Liver (tissue), 9 donors: ENCODE data around the gene SLTM. TPM values are rescaled to one million over a fixed set of nuclear protein-coding genes. Genes with fewer than 3 reads are reported as not detected.
"Not testable (repeated sequence)": the region's sequence is repeated elsewhere in the genome, so short reads cannot be mapped to it uniquely, and the experiment has no call there.

ENCODE experiments used
- DNase-seq: peaks from one replicate; pipeline ENCODE4 v3.0.0-alpha.2; 2017; ENCODE audit warnings: low spot score
- H3K27ac ChIP-seq, 2 donors: one replicate each; pipeline ENCODE4 v1.7.0; 2013; ENCODE audit warnings: inconsistent platforms in 2 of 2, low read length in 2 of 2, control low read depth in 1 of 2, low read depth in 1 of 2, mild to moderate bottlenecking in 1 of 2
- H3K27me3 ChIP-seq, 4 donors: one replicate each; pipeline versions ENCODE4 v1.6.1 to v1.7.0; 2013; ENCODE audit warnings: low read length in 3 of 4, inconsistent platforms in 1 of 4, mild to moderate bottlenecking in 1 of 4, moderate library complexity in 1 of 4; ENCODE audit not compliant: control insufficient read depth in 4 of 4, insufficient read depth in 4 of 4
- H3K36me3 ChIP-seq, 4 donors: one replicate each; pipeline versions ENCODE4 v1.6.1 to v1.7.0; 2013; ENCODE audit warnings: low read length in 3 of 4, mild to moderate bottlenecking in 3 of 4, low read depth in 1 of 4, moderate library complexity in 1 of 4; ENCODE audit not compliant: control insufficient read depth in 4 of 4, insufficient read depth in 3 of 4
- H3K4me1 ChIP-seq, 4 donors: one replicate each; pipeline versions ENCODE4 v1.6.1 to v1.7.0; 2013; ENCODE audit warnings: low read length in 3 of 4, mild to moderate bottlenecking in 3 of 4, moderate library complexity in 1 of 4; ENCODE audit not compliant: control insufficient read depth in 4 of 4, insufficient read depth in 4 of 4
- H3K4me3 ChIP-seq, 3 donors: one replicate each; pipeline versions ENCODE4 v1.6.1 to v1.7.0; 2013; ENCODE audit warnings: low read length in 3 of 3, control low read depth in 1 of 3, low read depth in 1 of 3, mild to moderate bottlenecking in 1 of 3
- H3K9ac ChIP-seq, 2 donors: one replicate each; pipeline ENCODE4 v1.7.0; 2013; ENCODE audit warnings: low read length in 2 of 2, mild to moderate bottlenecking in 2 of 2, moderate library complexity in 2 of 2, control low read depth in 1 of 2, low read depth in 1 of 2
- H3K9me3 ChIP-seq, 4 donors: one replicate each; pipeline versions ENCODE4 v1.6.1 to v1.7.0; 2013; ENCODE audit warnings: low read length in 3 of 4; ENCODE audit not compliant: control insufficient read depth in 4 of 4
- CTCF ChIP-seq: fragments of 150-350 bp; IDR thresholded peaks from 2 replicates; pipeline ENCODE4 v1.5.1; 2017; ENCODE audit warnings: improper control_type of control experiment, low read depth, low read length; ENCODE audit not compliant: missing input control
- FOXA2 ChIP-seq: IDR thresholded peaks from 2 replicates; pipeline ENCODE4 v1.6.1; 2016; ENCODE audit warnings: antibody characterized with exemption
- GABPA ChIP-seq, 2 donors: IDR thresholded peaks in 1 of 2; conservative IDR thresholded peaks in 1 of 2; 2 replicates each; pipeline ENCODE4 v1.6.1; 2016; ENCODE audit warnings: antibody characterized with exemption in 2 of 2, mild to moderate bottlenecking in 1 of 2, moderate library complexity in 1 of 2
- HNF4G ChIP-seq: IDR thresholded peaks from 2 replicates; pipeline ENCODE4 v1.6.1; 2016; ENCODE audit warnings: antibody characterized with exemption
- JUND ChIP-seq, 2 donors: IDR thresholded peaks; 2 replicates each; pipeline ENCODE4 v1.6.1; 2016; ENCODE audit warnings: antibody characterized with exemption in 2 of 2
- MAX ChIP-seq: IDR thresholded peaks from 2 replicates; pipeline ENCODE4 v1.6.1; 2016; ENCODE audit warnings: antibody characterized with exemption
- RAD21 ChIP-seq, 2 donors: IDR thresholded peaks; 2 replicates each; pipeline ENCODE4 v1.6.1; 2016; ENCODE audit warnings: antibody characterized with exemption in 2 of 2, mild to moderate bottlenecking in 2 of 2
- RXRA ChIP-seq, 2 donors: IDR thresholded peaks; 2 replicates each; pipeline ENCODE4 v1.6.1; 2017 to 2018; ENCODE audit warnings: antibody characterized with exemption in 2 of 2, mild to moderate bottlenecking in 1 of 2
- SP1 ChIP-seq: IDR thresholded peaks from 2 replicates; pipeline ENCODE4 v1.6.1; 2018; ENCODE audit warnings: antibody characterized with exemption, mild to moderate bottlenecking
- TAF1 ChIP-seq: conservative IDR thresholded peaks from 2 replicates; pipeline ENCODE4 v1.6.1; 2016; ENCODE audit warnings: antibody characterized with exemption, mild to moderate bottlenecking
- WGBS: extraction: QIAGEN DNeasy Blood & Tissue Kit; methylation state at CpG from one replicate; pipeline ENCODE4 v1.1.7; 2013; 5-methylcytosine and 5-hydroxymethylcytosine counted together
- polyA plus RNA-seq, 2 donors: library from polyadenylated mRNA; stranded (reverse) in 1 of 2; unstranded in 1 of 2; fragments of 200-250 nt in 1 of 2; fragments of >200 nt in 1 of 2; fragmentation: Nextera tagmentation in 1 of 2; extraction: Ambion mirVana in 1 of 2; gene quantifications; one replicate each; pipeline versions ENCODE4 v1.2.1 to v1.2.3, GENCODE V29; 2013 to 2015
- total RNA-seq, 2 donors: library from RNA; depleted of rRNA; stranded (reverse); fragments of >200 nt; gene quantifications; one replicate each; pipeline ENCODE4 v1.2.3, GENCODE V29; 2014
- TF ChIP-seq, protein P1 (sequence below): IDR thresholded peaks from 2 replicates; pipeline ENCODE4 v1.6.1; 2016; ENCODE audit warnings: antibody characterized with exemption
- TF ChIP-seq, protein P2 (sequence below): IDR thresholded peaks from 2 replicates; pipeline ENCODE4 v1.6.1; 2016; ENCODE audit warnings: antibody characterized with exemption
- donor health status: healthy.
- donor health status: healthy.
- donor health status: healthy.
- donor health status: healthy.
- donor health status: healthy.

Gene SLTM
- total and polyA plus RNA-seq, 4 donors = 20.4 to 78.1 (median 50.1) TPM

DNA sequence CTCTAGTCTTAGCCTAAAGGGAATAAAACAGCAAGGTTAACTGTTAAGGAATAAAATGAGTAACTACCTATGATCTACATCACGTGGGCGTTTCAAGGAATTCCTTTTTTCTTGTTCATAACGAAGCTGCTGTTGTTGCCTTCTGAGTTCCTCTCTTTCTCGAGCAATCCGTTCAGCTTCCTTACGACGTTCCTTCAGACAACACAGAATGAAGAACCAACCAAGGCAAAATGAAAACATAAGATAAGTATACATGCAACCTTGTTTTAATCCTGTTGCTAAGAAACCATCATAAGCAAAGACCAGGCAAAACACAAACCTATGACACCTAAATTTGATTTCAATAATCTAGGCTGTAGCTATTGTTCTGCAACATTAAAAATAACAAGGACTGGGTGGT is 44.1 kb downstream of the SLTM start:
- DNase-seq = no peak
- Histone ChIP-seq H3K27me3 (no peaks in the 10 kb centered on the region), H3K36me3 (peaks cover 7 to 87% (median 72%) of the 10 kb centered on the region in 4 donors), H3K4me1 (no peaks in the 10 kb centered on the region), H3K9me3 (no peaks in the 10 kb centered on the region), H3K27ac (no peak overlapping the region), H3K4me3 (no peak overlapping the region), H3K9ac (no peak overlapping the region)
- WGBS = 95% methylated on average over 7 of the region's 7 CpGs
- TF ChIP-seq MAX (no peak), RAD21 (IDR thresholded peaks at IDR 0.05) (no peak), JUND (IDR thresholded peaks at IDR 0.05) (no peak), HNF4G (no peak)
- TF ChIP-seq, protein P1, sequence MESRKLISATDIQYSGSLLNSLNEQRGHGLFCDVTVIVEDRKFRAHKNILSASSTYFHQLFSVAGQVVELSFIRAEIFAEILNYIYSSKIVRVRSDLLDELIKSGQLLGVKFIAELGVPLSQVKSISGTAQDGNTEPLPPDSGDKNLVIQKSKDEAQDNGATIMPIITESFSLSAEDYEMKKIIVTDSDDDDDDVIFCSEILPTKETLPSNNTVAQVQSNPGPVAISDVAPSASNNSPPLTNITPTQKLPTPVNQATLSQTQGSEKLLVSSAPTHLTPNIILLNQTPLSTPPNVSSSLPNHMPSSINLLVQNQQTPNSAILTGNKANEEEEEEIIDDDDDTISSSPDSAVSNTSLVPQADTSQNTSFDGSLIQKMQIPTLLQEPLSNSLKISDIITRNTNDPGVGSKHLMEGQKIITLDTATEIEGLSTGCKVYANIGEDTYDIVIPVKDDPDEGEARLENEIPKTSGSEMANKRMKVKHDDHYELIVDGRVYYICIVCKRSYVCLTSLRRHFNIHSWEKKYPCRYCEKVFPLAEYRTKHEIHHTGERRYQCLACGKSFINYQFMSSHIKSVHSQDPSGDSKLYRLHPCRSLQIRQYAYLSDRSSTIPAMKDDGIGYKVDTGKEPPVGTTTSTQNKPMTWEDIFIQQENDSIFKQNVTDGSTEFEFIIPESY = no peak

DNA sequence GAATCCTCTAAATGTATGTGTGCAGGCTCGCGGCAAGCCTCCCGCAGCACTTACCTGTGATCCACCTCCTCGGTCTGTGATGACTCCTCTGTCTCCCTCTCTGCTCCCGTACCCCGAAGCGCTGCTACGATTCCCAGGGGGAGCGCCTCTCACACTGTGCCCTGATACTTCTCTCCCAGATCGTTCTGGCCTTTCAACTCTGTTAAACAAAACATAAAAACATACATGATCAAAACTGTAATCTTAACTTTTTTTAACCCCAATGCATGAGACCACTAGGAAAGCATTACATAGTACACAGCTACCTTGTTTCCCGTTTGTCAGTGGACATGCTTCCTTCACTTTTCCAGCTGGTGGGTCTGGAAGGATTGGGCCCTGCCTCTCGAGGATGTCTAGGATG is 46.6 kb downstream of the SLTM start:
- Histone ChIP-seq H3K4me1 (no peaks in the 10 kb centered on the region), H3K9me3 (no peaks in the 10 kb centered on the region), H3K4me3 (no peak overlapping the region), H3K36me3 (peaks cover 9 to 82% (median 66%) of the 10 kb centered on the region in 4 donors), H3K27me3 (no peaks in the 10 kb centered on the region), H3K27ac (no peak overlapping the region), H3K9ac (no peak overlapping the region)
- TF ChIP-seq HNF4G = no peak
- TF ChIP-seq SP1 = no peak
- TF ChIP-seq MAX = no peak
- no peak for TF ChIP-seq FOXA2
- TF ChIP-seq, protein P1 = no peak
- 97% methylated on average over 12 of the region's 12 CpGs for WGBS
- no peak for DNase-seq

DNA sequence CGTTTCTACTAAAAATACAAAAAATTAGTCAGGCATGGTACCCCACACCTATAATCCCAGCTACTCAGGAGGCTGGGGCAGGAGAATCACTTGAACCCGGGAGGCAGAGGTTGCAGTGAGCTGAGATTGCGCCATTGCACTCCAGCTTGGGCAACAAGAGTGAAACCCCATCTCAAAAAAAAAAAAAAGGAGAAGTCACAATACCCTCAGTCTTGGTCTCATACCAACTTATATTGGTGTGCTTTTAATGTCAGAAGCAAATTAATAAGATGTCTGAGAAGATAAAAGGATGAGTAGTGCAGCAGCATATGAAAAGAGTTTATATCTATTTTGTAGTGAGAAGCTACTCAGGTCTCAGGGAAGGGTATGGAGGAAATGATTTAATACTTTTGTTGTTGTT is 49.6 kb downstream of the SLTM start:
- DNase-seq, H3K9me3 ChIP-seq, H3K27me3 ChIP-seq, H3K4me3 ChIP-seq, H3K4me1 ChIP-seq, H3K27ac ChIP-seq, H3K9ac ChIP-seq: not testable (repeated sequence)
- 93% methylated on average over 3 of the region's 3 CpGs for WGBS
- peaks cover 18 to 84% (median 62%) of the 10 kb centered on the region in 4 donors for H3K36me3 ChIP-seq

DNA sequence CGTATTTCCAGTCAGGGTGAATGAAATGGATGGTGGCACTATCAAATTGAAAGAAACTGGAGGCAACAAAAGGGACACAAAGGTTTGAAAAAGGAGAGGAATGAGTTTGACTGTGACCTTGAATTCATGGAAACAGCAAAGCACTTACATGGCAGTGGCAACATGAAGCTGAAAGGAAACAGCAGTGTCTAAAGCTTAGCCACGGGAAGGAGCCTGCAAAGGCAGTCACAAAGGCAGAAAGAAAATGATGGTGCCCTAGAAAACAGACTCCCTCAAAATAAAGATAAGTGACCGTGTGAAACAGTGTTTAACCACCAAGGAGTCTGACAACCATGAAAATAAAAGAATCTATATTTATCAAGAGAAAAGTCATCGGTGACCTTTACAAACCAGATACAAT is 51.2 kb downstream of the SLTM start:
- no peak overlapping the region for H3K4me3 ChIP-seq
- H3K9ac ChIP-seq = no peak overlapping the region
- H3K27me3 ChIP-seq = no peaks in the 10 kb centered on the region
- peaks cover 16 to 81% (median 61%) of the 10 kb centered on the region in 4 donors for H3K36me3 ChIP-seq
- no peak overlapping the region for H3K27ac ChIP-seq
- WGBS = 93% methylated on average over 4 of the region's 4 CpGs
- DNase-seq = no peak
- no peaks in the 10 kb centered on the region for H3K9me3 ChIP-seq
- no peaks in the 10 kb centered on the region for H3K4me1 ChIP-seq
- no peak for TF ChIP-seq GABPA (IDR thresholded peaks at IDR 0.05 in 1 of 2, conservative IDR thresholded peaks at IDR 0.05 in 1 of 2)
- TF ChIP-seq RXRA (IDR thresholded peaks at IDR 0.05) = no peak
- no peak for TF ChIP-seq CTCF
- no peak for TF ChIP-seq HNF4G
- TF ChIP-seq MAX = no peak
- TF ChIP-seq TAF1 = no peak
- TF ChIP-seq, protein P1 = no peak
- TF ChIP-seq, protein P2, sequence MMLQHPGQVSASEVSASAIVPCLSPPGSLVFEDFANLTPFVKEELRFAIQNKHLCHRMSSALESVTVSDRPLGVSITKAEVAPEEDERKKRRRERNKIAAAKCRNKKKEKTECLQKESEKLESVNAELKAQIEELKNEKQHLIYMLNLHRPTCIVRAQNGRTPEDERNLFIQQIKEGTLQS = no peak
- no peak for TF ChIP-seq JUND (IDR thresholded peaks at IDR 0.05)
